NCI-H2227 treated with DMSO at 0.1 percent for 48 hours (cell line): Measurements from ENCODE around the gene RABL3.
"Not testable (repeated sequence)": the region's sequence is repeated elsewhere in the genome, so short reads cannot be mapped to it uniquely, and the experiment has no call there.

Experiments used
- DNase-seq: peaks from one replicate; lab custom pipeline; 2025; lab: John Stamatoyannopoulos, UW

Gene RABL3

DNA sequence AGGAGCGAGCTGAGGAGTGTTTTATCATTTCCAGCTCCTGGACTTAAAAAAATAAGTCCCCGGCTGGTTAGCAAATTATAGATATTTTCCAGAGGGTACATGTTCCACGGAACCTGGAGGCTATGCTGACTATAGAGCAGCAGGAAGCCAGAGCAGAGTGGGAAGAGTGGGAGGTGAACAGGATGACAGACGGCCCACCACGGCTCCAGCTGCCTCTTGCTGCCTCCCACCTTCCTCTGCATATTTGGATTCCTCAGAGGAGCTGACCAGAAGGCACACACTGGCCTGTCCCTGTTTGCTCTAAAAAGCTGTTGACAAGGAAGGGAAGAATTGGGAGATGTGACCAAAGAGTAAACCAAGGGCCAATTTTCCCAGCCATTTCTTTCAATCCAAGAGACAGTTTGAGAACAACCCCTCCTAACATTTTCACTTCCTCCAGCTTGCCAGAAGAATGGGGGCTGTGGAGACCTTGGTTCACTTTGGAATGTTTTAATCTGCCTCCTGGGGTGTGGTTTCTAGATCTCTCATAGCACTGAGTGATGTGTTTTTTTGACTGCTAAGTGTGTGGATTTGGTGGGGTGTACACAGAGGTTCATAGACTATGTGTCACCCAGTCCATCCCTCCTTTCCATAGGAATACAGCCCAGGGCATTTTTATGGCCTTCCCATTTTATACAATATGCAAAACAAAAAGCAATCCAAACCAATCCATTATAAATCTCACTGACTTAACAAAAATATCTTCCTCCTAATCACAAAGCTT, 97.1 kb downstream of the RABL3 start:
- DNase-seq: no peak

DNA sequence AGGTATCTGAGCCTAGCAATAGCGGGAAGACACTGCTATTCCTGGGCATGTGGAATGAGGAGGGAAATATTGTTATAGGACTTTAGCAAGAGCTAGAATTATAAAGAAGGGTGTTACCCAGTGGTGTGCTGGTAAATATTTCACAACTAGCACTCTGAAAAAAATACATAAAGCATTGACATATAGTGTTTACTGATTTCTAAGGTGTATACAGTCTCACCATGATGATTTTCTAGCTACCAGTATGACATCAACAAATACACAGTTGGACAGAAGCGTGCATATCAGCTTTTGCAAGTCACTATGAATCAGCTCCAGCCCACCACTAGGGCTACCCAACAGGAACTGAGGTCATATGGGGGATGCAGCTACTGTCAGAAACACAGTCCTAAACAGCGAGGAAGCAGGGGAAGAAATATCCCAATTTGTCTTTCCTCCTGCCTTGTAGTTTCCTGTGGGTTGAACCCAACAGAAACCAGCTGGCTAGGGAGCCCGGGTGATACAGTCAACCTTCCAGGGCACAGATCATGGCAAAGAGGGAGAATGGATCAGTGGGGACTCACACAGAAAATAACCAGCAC, 99.9 kb downstream of the RABL3 start:
- no peak for DNase-seq

- DNase-seq: no peak
Observed at GRCh38 chr3:120641696-120642246, 100.5 kb downstream of the RABL3 start.

GRCh38 chr3:120640231-120640630, 102.1 kb downstream of the RABL3 start:
- no peak for DNase-seq

GRCh38 chr3:120638820-120639219, 103.5 kb downstream of the RABL3 start:
- DNase-seq: not testable (repeated sequence)

DNA sequence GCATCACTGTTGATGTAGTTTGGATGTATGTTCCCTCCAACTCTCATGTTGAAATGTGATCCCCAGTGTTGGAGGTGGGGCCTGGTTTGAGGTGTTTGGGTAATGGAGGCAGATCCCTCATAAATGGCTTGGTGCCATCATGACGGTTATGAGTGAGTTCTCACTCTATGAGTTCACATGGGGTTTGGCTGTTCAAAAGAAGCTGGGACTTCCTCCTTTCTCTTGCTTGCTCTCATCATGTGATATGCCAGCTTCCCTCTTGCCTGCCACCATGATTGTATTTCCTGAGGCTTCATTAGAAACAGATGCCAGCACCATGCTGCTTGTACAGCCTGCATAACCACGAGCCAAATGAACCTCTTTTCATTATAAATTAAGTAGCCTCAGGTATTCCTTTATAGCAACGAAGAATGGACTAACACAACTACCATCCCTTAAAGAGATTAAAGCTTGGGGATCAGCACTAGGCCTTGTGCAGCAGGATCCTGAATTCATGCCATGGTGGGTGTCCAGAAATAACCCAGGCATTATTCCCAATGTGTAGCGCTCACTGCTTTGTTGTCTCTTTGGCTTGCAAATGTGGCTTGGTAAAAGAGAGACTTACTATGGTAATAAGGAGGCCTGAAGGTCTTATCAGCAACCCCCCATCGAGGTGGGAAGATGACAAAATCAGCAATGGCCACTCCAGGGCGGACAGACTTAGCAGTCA, 104.3 kb downstream of the RABL3 start:
- DNase-seq: no peak

DNA sequence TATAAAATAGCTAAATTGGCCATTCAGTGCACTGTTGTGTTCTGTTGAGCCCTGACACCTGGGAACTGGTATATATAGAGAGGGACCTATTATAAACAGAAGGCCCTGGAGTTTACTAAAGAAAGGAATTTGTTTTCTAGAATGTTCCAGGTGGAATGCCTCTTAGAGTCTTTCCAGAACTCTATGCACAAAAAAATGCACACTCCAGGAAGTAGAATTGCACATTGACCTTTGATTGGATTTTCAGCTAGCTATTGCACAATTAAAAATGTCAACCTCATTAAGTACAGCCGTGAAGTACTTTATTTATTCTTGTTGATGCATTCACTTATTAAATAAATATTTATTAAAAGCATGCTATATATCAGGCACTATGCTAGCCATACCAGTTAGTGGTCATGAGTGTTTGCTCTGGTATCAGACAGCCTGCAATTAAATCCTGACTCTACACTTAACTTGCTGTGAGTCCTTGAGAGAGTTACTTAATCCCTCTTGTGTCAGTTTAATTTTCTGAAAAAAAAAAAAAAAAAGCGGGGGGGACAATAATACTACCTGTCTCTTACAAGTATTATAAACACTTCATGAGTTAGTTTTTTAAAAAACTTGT, 105.4 kb downstream of the RABL3 start:
- DNase-seq: no peak
